SIG-M5 treated with dmso at 0.1 percent for 504 hours (cell line): Measurements from ENCODE around the gene DTWD2.
"Not testable (repeated sequence)": the region's sequence is repeated elsewhere in the genome, so short reads cannot be mapped to it uniquely, and the experiment has no call there.

Source experiments
- DNase-seq: peaks from one replicate; lab custom pipeline; 2025; ENCODE audit not compliant: unreplicated experiment; lab: John Stamatoyannopoulos, UW

Gene DTWD2

DNA sequence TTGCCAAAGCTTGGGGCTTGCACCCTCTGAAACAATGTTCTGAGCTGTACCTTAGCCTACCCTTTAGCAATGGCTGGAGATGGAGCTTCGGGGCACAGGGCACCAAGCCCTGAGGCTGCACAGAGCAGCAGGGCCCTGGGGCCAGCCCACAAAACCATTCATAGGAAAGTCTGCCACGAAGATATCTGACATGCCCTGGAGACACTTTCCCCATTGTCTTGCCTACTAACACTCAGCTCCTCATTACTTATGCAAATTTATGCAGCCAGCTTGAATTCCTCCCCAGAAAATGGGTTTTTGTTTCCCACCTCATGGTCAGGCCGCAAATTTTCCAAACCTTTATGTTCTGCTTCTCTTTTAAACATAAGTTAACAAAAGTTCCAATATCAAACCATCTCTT is 105.7 kb downstream of the DTWD2 start:
- no peak for DNase-seq

DNA sequence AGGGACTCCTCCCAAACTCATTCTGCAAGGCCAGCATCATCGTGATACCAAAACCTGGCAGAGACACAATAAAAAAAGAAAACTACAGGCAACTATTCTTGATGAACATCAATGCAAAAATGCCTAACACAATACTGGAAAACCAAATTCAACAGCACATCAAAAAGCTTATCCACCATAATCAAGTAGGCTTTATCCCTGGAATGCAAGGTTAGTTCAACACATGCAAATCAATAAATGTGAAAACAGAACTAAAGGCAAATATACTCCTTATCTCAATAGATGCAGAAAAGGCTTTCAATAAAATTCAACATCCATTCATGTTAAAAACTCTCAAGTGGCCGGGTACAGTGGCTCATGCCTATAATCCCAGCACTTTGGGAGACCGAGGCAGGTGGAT is 111.5 kb downstream of the DTWD2 start:
- DNase-seq, result not testable (repeated sequence)

DNA sequence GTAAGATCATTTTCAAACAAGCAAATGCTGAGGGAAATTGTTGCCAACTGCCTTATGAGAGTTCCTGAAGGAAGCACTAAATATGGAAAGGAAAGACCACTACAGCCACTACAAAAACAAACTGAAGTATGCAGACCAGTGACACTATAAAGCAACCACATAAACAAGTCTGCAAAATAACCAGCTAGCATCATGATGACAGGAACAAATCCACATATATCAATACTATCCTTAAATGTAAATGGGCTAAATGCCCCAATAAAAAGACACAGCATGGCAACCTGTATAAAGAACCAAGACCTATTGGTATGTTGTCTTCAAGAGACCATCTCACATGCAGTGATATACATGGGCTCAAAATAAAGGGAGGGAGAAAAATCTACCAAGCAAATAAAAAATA is 113.2 kb downstream of the DTWD2 start:
- no peak for DNase-seq

DNA sequence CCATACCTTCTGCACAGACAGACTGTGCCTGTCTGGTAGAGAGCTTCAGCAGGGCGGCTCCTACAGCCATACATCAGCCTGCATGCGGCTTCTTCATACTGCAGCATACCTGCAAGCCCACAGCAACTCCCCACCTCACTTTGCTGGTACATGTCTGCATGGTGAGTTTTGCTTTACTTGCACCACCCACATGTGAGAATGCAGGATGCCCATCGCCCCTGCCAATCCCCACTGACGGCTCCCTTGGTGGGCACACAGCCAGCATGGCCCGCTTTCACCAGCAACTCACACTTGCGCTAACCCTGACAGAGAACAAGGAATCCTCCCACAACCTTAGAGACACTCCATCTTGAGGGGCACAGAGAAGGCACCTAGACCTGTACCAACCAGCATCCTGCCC is 114.9 kb downstream of the DTWD2 start:
- no peak for DNase-seq

DNA sequence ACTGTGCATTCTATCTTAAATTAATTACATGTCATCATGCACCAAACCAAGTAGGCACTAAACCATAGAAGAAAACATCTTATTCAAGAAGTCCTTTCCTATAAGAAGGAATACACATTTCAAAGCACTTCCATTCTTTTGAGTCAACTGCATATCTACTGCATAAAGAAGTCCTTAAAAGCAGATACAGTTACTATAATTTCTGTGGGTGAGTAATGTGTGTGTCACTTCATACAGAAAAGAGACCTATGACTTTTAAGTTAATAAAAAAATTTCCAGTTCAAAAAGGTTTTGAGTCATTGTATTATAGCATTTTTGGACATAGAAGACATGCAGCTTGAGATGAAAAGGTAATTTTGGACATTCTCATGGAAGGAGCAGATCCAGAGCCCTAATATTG is 125.0 kb downstream of the DTWD2 start:
- no peak for DNase-seq

DNA sequence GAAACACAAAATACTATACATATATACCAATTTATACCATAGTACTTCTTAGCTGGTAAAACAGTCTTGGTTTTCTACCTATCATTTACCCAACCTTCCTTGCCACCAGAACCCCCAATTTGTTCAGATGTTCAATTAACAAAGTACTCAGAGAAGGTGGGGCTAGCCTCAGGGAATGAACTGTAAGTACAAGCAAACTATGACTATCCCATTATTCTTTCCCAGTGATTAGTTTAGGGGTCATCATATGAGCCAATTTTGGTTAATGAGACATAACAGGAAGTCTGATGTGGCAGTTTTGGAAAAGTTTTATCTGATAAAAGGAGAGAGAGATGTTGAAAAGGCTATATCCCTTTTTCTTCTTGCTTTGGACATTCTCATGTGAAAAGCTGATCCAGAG is 125.8 kb downstream of the DTWD2 start:
- no peak for DNase-seq

DNA sequence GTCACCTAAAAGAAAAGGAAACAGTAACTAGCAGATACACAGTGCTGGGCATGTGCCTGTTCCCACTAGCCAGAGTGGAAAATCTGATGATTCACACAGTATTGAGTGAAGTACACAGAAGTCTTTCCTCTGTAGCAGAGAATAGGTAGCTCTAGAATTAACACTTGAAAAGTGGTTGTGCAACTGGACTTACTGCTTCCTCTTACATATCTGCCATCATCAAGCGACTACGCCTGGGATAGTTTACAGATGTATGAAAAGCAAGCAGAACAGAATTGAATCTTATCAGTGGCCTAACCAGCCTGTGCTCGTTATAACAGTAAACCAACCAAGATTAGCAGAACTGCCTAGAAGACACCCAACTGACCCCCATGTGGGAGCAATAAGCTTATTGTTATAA is 130.6 kb downstream of the DTWD2 start:
- peak; percentile 76 for DNase-seq

DNA sequence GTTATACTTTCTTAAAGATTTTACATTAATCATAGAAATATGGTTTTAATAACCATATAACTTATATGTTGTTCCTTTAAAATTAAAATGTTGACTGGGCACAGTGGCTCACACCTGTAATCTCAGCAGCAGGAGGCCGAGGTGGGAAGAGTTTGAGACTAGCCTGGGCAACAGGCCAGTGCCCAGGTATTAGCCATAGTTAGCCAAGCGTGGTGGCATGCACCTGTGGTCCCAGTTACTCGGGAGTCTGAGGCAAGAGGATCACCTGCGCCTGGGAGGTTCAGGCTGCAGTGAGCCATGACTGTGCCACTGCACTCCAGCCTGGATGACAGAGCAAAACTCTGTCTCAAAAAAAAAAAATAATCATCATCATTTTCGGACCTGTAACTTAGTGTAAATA is 133.5 kb downstream of the DTWD2 start:
- DNase-seq, result no peak

DNA sequence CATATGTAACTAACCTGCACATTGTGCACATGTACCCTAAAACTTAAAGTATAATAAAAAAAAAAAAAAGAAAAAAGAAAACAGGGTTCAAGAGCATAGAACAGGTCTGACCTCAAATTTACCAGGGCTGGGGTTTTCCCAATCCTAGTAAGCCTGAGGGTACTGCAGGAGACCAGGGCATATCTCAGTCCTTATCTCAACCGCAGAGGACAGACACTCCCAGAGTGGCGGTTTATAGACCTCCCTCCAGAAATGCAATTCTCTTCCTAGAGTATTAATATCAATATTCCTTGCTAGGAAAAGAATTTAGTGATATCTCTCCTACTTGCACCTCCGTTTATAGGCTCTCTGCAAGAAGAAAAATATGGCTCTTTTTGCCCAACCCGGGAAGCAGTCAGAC is 136.6 kb downstream of the DTWD2 start:
- DNase-seq, result not testable (repeated sequence)

DNA sequence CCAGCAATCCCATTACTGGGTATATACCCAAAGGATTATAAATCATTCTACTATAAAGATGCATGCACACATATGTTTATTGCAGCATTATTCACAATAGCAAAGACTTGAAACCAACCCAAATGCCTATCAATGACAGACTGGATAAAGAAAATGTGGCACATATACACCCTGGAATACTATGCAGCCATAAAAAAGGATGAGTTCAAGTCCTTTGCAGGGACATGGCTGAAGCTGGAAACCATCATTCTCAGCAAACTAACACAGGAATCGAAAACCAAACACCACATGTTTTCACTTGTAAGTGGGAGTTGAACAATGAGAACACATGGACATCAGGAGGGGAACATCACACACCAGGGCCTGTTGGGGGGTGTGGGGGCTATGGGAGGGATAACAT is 138.8 kb downstream of the DTWD2 start:
- not testable (repeated sequence) for DNase-seq

DNA sequence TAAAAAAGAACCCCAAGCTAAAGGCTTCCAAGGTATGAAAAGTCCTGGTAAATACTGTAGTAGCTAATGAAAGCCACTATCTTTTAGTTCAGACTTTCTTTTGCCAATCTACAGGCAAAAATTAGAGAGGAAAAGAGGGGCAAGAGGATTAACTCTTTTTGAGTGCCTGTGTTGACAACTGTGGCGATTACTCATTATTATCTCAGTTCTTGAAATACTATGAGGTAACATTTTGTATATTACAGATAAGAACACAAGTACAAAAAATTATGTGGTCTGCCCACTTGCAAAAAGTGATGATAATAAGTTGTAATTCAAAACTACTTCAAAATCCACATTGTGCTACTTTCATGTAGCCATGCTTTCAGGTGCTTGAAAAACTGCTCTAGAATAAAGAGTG is 144.0 kb downstream of the DTWD2 start:
- DNase-seq, result no peak

DNA sequence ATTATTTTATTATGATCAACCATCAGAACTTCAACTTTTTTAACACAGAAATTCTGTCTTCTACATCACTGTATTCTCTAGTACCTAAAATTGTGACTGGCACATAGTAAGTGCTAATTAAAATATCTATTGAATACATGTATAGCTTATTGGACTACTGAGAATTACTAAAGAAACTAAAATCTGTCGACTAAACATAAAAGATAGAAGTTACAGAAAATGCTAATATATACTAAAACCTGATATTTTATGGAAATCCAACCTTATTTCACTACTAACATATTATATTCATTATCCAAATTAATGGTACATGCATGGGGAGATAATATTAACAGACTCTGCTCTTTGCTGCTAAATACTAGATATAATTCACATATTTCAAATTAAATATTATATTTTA is 153.6 kb downstream of the DTWD2 start:
- no peak for DNase-seq

DNA sequence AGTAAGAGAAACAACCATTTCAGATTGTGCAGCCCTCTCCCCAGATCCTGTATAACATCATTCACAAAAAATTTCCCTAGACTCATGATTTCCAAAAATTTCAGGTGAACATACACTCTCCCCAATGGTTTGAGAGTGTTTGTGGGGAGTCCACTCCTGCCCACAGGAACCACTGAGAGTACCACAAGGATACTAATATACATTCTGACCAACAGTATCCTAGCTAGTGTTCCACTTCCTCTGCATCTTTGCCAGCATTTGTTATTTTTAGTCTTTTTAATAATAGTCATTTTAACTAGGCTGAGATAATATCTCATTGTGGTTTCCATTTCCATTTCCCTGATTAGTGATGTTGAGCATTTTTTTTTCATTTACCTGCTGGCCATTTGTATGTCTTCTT is 155.4 kb downstream of the DTWD2 start:
- no peak for DNase-seq

DNA sequence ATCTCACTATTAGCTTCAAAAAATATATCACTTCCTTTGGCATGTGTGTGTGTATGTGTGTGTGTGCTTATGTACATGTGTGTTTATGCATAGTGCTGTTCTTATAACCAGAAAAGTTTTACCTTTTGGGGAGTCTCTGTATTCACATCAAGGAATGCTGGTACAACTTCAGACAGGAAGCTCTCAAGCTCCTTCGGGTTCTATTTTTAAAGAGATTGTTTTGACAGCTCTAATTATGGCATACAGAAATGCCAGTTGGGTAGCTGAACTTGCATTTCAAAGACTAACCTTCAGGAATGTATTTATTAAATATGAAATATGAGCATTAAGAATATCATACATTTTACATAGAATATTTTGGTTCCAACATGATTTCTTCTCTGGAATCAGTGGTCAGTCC is 163.1 kb downstream of the DTWD2 start:
- no peak for DNase-seq

DNA sequence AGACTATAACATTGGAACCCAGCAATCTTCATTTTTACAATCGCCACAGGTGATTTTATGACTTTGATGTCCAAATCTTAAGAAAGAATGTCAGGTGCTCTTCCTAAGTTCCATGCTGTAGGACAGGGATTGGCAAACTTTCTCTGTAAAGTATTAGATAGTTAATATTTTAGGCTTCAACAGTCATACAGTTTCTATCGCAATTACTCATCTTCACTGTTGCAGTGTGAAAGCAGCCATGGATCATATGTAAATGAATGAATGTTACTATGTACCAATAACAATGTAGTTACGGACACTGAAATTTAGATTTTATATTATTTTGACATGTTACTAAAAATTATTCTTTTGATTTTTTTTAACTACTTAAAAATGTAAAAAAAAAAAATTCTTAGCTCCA is 169.7 kb downstream of the DTWD2 start:
- no peak for DNase-seq

DNA sequence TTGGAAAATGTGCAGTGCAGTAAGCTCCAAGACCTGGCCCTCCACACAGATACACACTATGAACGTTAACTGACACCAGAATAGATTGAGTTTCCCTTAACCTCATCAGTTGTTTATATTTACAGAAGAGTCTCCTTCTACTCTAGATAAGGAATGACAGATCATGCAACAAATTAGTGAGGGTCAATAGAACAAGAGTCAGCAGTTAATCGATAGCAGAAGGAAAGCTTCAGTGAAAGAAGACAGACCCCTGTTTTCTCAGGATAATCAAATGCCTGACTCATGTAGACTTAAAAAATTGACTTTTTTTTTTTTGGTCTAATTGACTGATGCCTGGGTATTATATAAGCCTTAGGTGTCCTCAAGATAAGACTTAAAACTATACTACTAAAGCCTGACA is 179.9 kb downstream of the DTWD2 start:
- DNase-seq, result no peak

DNA sequence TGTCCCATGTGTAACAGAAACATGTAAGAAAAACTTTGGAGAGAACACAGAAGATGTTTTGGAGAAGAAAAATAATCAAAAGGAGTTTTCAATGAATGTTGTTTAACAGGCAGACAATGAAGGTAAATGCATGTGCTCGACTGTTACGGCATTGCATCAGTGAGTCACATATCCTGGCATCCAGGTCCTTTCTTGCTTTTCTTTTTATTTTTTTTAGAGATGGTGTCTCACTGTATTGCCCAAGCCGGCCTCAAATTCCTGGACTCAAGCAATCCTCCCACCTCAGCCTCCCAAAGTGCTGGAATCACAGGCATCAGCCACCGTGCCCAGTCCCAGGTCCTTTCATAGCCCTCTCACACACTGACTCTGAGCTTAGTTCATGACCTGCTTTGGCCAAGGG is 181.8 kb downstream of the DTWD2 start:
- no peak for DNase-seq

DNA sequence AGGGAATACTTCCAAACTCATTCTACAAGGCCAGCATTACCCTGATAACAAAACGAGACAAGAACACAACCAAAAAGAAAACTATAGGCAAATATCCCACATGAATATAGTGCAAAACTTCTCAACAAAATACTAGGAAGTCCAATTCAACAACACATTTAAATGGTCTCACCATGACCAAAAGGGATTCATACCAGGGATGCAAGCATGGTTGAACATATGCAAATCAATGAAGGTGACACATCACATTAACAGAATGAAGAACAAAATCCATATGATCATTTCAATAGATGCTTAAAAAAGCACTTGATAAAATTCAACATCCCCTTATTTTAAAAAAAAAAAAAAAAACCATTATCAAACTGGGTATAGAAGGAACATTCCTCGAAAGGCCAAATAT is 186.0 kb downstream of the DTWD2 start:
- no peak for DNase-seq

DNA sequence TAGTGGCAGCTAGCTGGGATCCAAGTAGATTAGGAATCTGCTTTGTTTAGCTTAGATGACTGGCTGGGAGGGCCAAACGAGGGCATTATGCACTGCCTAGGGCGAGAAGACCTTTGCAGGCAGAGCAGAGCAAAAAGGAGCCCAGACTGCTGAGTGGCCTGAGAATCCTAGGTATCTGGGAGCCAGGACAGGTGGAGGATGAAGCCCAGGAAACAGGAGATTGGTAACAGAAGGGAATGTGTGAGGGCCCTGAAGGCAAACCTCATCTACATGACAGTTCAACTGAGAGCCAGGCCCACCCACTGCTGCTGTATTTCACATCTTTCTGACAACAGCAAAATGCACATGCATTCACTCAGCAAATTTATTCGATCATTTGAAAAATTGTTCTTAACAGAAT is 192.3 kb downstream of the DTWD2 start:
- DNase-seq, result no peak

DNA sequence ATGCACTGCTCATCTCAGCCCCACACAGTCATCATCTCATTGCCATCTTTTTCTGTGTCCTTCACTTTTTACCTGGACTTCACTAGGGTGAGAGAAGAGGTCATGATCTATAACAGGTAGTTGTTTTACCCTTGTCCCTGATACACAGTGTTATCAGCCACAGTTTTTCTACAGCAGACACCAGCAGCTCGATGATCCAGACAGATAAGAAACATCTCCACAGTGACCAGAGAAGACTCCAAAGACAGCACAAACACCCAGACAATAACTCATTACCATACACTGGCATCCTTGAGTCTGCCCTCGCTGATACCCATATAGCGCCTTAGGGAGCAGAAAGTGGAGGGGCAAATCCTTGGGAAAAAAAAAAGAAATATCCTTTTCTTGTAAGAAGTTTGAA is 194.1 kb downstream of the DTWD2 start:
- no peak for DNase-seq

DNA sequence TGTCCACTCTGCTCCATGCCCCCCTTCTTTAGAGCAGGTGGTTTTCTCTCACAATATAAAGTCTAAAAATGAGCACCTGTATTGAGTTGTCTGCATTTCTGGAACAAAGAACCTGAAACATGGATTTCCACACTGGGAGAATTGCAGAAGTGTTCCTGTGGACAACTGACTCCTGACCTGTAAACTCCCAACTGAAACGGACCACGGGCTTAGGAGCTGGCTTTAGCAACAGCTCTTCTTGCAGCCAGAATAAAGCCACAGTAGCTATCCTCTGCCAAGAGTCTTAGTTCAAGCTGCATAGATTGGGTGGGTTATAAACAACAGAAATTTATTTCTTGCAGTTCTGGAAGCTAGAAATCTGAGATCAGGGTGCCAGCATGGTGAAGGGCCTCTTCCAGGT is 194.7 kb downstream of the DTWD2 start:
- no peak for DNase-seq

DNA sequence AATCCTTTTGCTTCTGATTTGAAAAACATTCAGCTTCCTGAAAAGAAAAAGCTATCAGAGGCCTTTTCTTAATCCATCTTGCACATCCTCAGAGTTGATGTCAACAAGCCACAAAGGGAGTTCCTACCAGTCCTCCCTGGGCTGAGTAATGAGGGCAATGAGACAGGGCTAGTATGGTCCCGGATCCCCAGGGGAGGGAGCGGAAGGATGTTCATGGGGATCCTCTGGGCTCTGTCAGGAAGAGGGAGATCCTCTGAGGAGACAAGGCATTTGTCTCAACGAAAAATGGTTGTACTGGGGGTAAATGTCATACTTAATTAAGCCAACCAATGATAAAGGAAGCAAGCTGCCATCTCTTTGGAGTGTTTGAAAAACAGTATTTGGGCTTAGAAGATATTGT is 195.3 kb downstream of the DTWD2 start:
- DNase-seq, result no peak

DNA sequence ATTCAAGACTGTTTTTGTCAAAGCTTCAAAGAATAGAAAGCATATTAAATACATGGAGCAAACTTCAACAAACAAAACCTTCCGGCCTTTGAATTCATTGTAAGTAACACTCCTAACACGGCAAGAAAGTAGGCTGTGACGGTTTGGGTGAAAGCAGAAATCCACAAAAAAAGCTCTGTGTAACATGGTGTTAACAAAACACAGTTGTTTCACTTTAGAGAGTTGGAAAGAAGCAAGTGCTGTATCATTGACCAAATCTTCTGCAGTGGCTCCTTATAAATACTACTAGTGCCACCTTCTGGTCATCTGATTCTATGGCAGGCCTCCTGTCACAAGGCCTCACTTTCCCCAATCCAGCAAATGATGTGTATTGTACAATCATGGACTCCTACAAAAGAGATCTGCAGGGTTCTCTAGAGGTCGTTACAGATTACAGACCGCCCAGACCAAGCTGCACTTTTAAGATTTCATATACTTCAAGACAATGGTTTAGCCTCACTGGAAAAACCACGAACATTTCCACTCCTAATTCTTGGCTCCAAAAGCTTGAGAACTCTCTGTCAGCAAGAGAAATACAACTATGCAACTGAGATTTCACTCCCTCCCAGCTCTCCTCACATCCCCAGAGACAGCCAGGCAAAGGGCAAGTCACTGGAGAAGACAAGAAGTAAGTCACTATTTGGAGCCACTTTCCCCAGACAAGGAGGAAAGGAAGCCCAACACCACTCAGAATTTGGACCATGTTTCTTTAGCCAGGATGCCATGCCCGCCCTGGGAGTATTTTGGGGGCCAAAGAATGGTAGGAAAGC is 196.2 kb downstream of the DTWD2 start:
- DNase-seq, result peak; percentile 84
